Measurements from ENCODE around the gene ZRANB3.

The ZRANB3 gene

GRCh38 chr2:135174810-135175093, 356.3 kb downstream of the ZRANB3 start:
- no peak for DNase-seq (ENCODE audit: low read depth)

- no peak for DNase-seq (ENCODE audit: low read depth)
Observed at GRCh38 chr2:135174049-135174809, 356.8 kb downstream of the ZRANB3 start.

GRCh38 chr2:135169900-135170753, 360.9 kb downstream of the ZRANB3 start:
- no peak for DNase-seq (ENCODE audit: low read depth)

- no peak for DNase-seq (ENCODE audit: low read depth)
Observed at GRCh38 chr2:135168204-135168856, 362.7 kb downstream of the ZRANB3 start.

- DNase-seq (ENCODE audit: low read depth) = no peak
Observed at GRCh38 chr2:135167273-135167672, 363.7 kb downstream of the ZRANB3 start.

GRCh38 chr2:135164431-135164830, 366.6 kb downstream of the ZRANB3 start:
- DNase-seq (ENCODE audit: low read depth) = no peak

- no peak for DNase-seq (ENCODE audit: low read depth)
Observed at GRCh38 chr2:135163901-135164300, 367.1 kb downstream of the ZRANB3 start.

- no peak for DNase-seq (ENCODE audit: low read depth)
Observed at GRCh38 chr2:135163306-135163705, 367.7 kb downstream of the ZRANB3 start.

GRCh38 chr2:135162786-135163185, 368.2 kb downstream of the ZRANB3 start:
- DNase-seq (ENCODE audit: low read depth) = no peak

- DNase-seq (ENCODE audit: low read depth) = no peak
Observed at GRCh38 chr2:135162377-135162776, 368.6 kb downstream of the ZRANB3 start.

- no peak for DNase-seq (ENCODE audit: low read depth)
Observed at GRCh38 chr2:135159191-135159590, 371.8 kb downstream of the ZRANB3 start.

GRCh38 chr2:135157856-135158255, 373.2 kb downstream of the ZRANB3 start:
- no peak for DNase-seq (ENCODE audit: low read depth)

GRCh38 chr2:135154962-135155361, 376.1 kb downstream of the ZRANB3 start:
- no peak for DNase-seq (ENCODE audit: low read depth)

GRCh38 chr2:135152361-135152760, 378.7 kb downstream of the ZRANB3 start:
- no peak for DNase-seq (ENCODE audit: low read depth)

- DNase-seq (ENCODE audit: low read depth) = no peak
Observed at GRCh38 chr2:135151615-135152014, 379.4 kb downstream of the ZRANB3 start.

- DNase-seq (ENCODE audit: low read depth) = no peak
Observed at GRCh38 chr2:135150725-135151124, 380.3 kb downstream of the ZRANB3 start.

GRCh38 chr2:135149251-135149650, 381.8 kb downstream of the ZRANB3 start:
- DNase-seq (ENCODE audit: low read depth) = no peak

- DNase-seq (ENCODE audit: low read depth) = no peak
Observed at GRCh38 chr2:135144343-135144742, 386.7 kb downstream of the ZRANB3 start.

- no peak for DNase-seq (ENCODE audit: low read depth)
Observed at GRCh38 chr2:135142323-135142722, 388.7 kb downstream of the ZRANB3 start.

GRCh38 chr2:135140606-135141005, 390.4 kb downstream of the ZRANB3 start:
- DNase-seq (ENCODE audit: low read depth) = no peak

- DNase-seq (ENCODE audit: low read depth) = no peak
Observed at GRCh38 chr2:135132314-135132713, 398.7 kb downstream of the ZRANB3 start.

GRCh38 chr2:135130751-135131150, 400.3 kb downstream of the ZRANB3 start:
- no peak for DNase-seq (ENCODE audit: low read depth)

GRCh38 chr2:135125940-135126339, 405.1 kb downstream of the ZRANB3 start:
- no peak for DNase-seq (ENCODE audit: low read depth)
